SK-N-DZ (cell line): ENCODE measurements around the gene ZNF362.

ENCODE experiments used
- DNase-seq: peaks from one replicate; pipeline ENCODE4 v3.0.0-alpha.2; 2015; ENCODE audit warnings: low spot score
- small RNA-seq, 2 experiments: library from RNA; depleted of rRNA; stranded (forward); fragments of <200 nt; gene quantifications; one replicate each; pipeline ENCODE3, GENCODE V24; 2014

ZNF362 gene

GRCh38 chr1:33344896-33345560, 88.7 kb downstream of the ZNF362 start:
- no peak for DNase-seq

DNA sequence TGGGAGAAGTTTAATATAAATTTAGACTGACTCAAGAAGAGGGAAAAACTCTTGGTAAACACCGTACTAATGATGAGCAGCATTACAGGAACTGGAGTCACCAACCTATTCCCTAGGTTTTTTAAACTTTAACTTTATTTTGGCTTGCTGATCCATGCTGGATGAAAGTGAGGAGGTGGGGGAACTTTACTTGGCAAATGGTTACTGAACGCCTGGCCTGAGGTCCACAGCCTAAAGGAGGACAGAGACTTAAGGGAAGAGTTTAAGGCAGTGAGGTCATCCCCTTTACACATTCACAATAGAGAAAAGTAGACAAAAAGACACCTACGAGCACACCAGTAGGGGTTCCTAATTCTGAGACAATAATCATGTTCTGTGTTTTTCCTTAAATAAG, 90.2 kb downstream of the ZNF362 start:
- DNase-seq, result no peak

GRCh38 chr1:33346927-33347649, 90.8 kb downstream of the ZNF362 start:
- DNase-seq, result no peak

- DNase-seq, result peak; percentile 12
Observed at GRCh38 chr1:33347650-33347992, 91.3 kb downstream of the ZNF362 start.

DNA sequence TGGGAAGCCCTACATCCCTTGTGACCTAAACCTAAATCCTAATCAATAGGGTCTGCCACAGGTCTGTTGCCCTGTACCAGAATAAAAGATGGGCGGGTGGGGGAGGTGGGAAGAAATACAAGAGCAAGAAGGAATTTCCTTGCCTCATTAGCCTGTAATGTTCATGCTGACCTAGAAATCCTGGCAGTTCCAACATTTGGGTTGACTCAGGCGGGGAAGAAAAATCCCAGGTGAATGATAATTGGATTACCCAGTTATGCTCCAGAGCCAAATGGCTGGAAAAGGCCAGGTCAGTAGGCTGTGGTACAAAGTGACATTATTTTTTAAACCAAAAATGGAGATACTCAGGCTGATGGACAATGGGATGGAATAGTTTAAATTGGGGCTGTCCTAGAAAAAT, 91.9 kb downstream of the ZNF362 start:
- no peak for DNase-seq

GRCh38 chr1:33348676-33349080, 92.4 kb downstream of the ZNF362 start:
- no peak for DNase-seq

- no peak for DNase-seq
Observed at GRCh38 chr1:33349081-33349759, 92.9 kb downstream of the ZNF362 start.

GRCh38 chr1:33349778-33350610, 93.7 kb downstream of the ZNF362 start:
- DNase-seq, result peak; percentile 84

Small RNA genes lying within 50 kb of the gene (small RNA-seq; reads per million reads assigned to genes)
- 0.03 to 0.49 reads per million in 2 experiments for gene RN7SKP16
